ENCODE results near the gene PFKFB3.

- TF ChIP-seq CTCF (IDR thresholded peaks at IDR 0.05), result no peak
- no peak for TF ChIP-seq POLR2A (IDR thresholded peaks at IDR 0.05)
- no peak for TF ChIP-seq EP300 (IDR thresholded peaks at IDR 0.05)
These were observed 66.7 kb downstream of the PFKFB3 start for GRCh38 chr10:6269432-6269831.
